WTC11 (cell line): Measurements from ENCODE around the gene GRPEL1. TPM values are rescaled to one million over a fixed set of nuclear protein-coding genes. Genes with fewer than 3 reads are reported as not detected.

Experiments
- ATAC-seq: fragments of 200-7000 bp; cut with Tn5 transposase; 2 replicates; pipeline ENCODE4 v1.10.0; 2021; ENCODE audit warnings: mild to moderate bottlenecking, moderate library complexity
- CTCF ChIA-PET: fragments of 300-600 bp; sonication (Branson Sonifier 250); formaldehyde crosslinking; loops from one replicate; lab custom pipeline; 2021; ENCODE audit warnings: antibody characterized with exemption; lab: Charles Lee
- POLR2A ChIA-PET: fragments of 350-600 bp; sonication (Branson Sonifier 250); formaldehyde crosslinking; loops from one replicate; lab custom pipeline; 2021; ENCODE audit warnings: antibody characterized with exemption; lab: Charles Lee
- DNase-seq: peaks from one replicate; pipeline ENCODE4 v3.0.0; 2021; ENCODE audit warnings: low spot score
- H3K27ac Mint-ChIP-seq: 2 replicates; pipeline ENCODE4 v1.8.0; 2021; ENCODE audit warnings: mixed read lengths
- H3K27me3 Mint-ChIP-seq: 2 replicates; pipeline ENCODE4 v1.8.0; 2021; ENCODE audit warnings: low read depth, mild to moderate bottlenecking, moderate library complexity, mixed read lengths
- H3K36me3 Mint-ChIP-seq: 2 replicates; pipeline ENCODE4 v1.8.0; 2021; ENCODE audit warnings: mixed read lengths
- H3K4me1 Mint-ChIP-seq: 2 replicates; pipeline ENCODE4 v1.8.0; 2022; ENCODE audit warnings: mixed read lengths
- H3K4me3 Mint-ChIP-seq: 2 replicates; pipeline ENCODE4 v1.8.0; 2021; ENCODE audit warnings: mild to moderate bottlenecking, moderate library complexity, mixed read lengths
- H3K9me3 Mint-ChIP-seq: 2 replicates; pipeline ENCODE4 v1.8.0; 2021; ENCODE audit warnings: mixed read lengths
- ATF6 ChIP-seq: sonication (generic); formaldehyde crosslinking; IDR thresholded peaks from 2 replicates; pipeline ENCODE4 v1.8.1; 2023; ENCODE audit warnings: mild to moderate bottlenecking, missing genetic modification reagents
- CDX4 ChIP-seq: fragments of 250-450 bp; sonication (Bioruptor Pico); IDR thresholded peaks from 2 replicates; pipeline ENCODE4 v1.9.0; 2021; ENCODE audit warnings: moderate library complexity, mild to moderate bottlenecking, inconsistent platforms, borderline replicate concordance
- CREM ChIP-seq: sonication (generic); formaldehyde crosslinking; IDR thresholded peaks from 2 replicates; pipeline ENCODE4 v1.8.1; 2022; ENCODE audit warnings: mild to moderate bottlenecking, missing genetic modification reagents, moderate library complexity
- ELF4 ChIP-seq: sonication (generic); formaldehyde crosslinking; IDR thresholded peaks from 2 replicates; pipeline ENCODE4 v1.8.1; 2022; ENCODE audit warnings: low read depth, mild to moderate bottlenecking, moderate library complexity, missing genetic modification reagents
- GABPB1 ChIP-seq: sonication (generic); formaldehyde crosslinking; IDR thresholded peaks from 2 replicates; pipeline ENCODE4 v1.8.1; 2023; ENCODE audit warnings: mild to moderate bottlenecking, missing genetic modification reagents
- GTF2I ChIP-seq: fragments of 250-450 bp; sonication (Bioruptor Pico); conservative IDR thresholded peaks from 2 replicates; pipeline ENCODE4 v1.4.0; 2021; ENCODE audit warnings: mild to moderate bottlenecking
- MYBL2 ChIP-seq: sonication (generic); formaldehyde crosslinking; IDR thresholded peaks from 2 replicates; pipeline ENCODE4 v1.8.1; 2023; ENCODE audit warnings: mild to moderate bottlenecking, moderate library complexity, missing genetic modification reagents
- NFATC4 ChIP-seq: fragments of 250-450 bp; sonication (Bioruptor Pico); IDR thresholded peaks from 2 replicates; pipeline ENCODE4 v1.9.0; 2021; ENCODE audit warnings: mild to moderate bottlenecking
- NR2C2 ChIP-seq: sonication (generic); formaldehyde crosslinking; IDR thresholded peaks from 2 replicates; pipeline ENCODE4 v1.8.0; 2022; ENCODE audit warnings: mild to moderate bottlenecking, missing genetic modification reagents
- RELA ChIP-seq: sonication (generic); formaldehyde crosslinking; IDR thresholded peaks from 2 replicates; pipeline ENCODE4 v1.8.1; 2022; ENCODE audit warnings: missing genetic modification reagents, mild to moderate bottlenecking, borderline replicate concordance
- TEAD4 ChIP-seq: sonication (generic); formaldehyde crosslinking; IDR thresholded peaks from 2 replicates; pipeline ENCODE4 v1.8.0; 2022; ENCODE audit warnings: mild to moderate bottlenecking, missing genetic modification reagents
- ZBTB21 ChIP-seq: sonication (generic); formaldehyde crosslinking; IDR thresholded peaks from 2 replicates; pipeline ENCODE4 v1.8.1; 2023; ENCODE audit warnings: mild to moderate bottlenecking, missing genetic modification reagents, borderline replicate concordance
- ZNF121 ChIP-seq: sonication (generic); formaldehyde crosslinking; IDR thresholded peaks from 2 replicates; pipeline ENCODE4 v1.8.0; 2023; ENCODE audit warnings: missing genetic modification reagents
- ZNF138 ChIP-seq: sonication (generic); formaldehyde crosslinking; conservative IDR thresholded peaks from 2 replicates; pipeline ENCODE4 v1.8.1; 2022; ENCODE audit warnings: mild to moderate bottlenecking, moderate library complexity, missing genetic modification reagents
- ZNF263 ChIP-seq: sonication (generic); formaldehyde crosslinking; IDR thresholded peaks from 2 replicates; pipeline ENCODE4 v1.8.1; 2022; ENCODE audit warnings: low read depth, mild to moderate bottlenecking, moderate library complexity, missing genetic modification reagents
- total RNA-seq: library from RNA; stranded (reverse); gene quantifications from 3 replicates; pipeline ENCODE4 v1.2.3, GENCODE V29; 2021
- TF ChIP-seq, protein P1 (sequence below): sonication (generic); formaldehyde crosslinking; IDR thresholded peaks from 2 replicates; pipeline ENCODE4 v1.8.0; 2022; ENCODE audit warnings: missing genetic modification reagents
- TF ChIP-seq, protein P2 (sequence below): fragments of 200-600 bp; IDR thresholded peaks from 2 replicates; pipeline ENCODE4 v1.8.0; 2022; ENCODE audit warnings: antibody characterized with exemption
- TF ChIP-seq, protein P3 (sequence below): sonication (generic); formaldehyde crosslinking; conservative IDR thresholded peaks from 2 replicates; pipeline ENCODE4 v1.8.1; 2023; ENCODE audit warnings: mild to moderate bottlenecking, low read depth, missing genetic modification reagents, moderate library complexity
- TF ChIP-seq, protein P4 (sequence below): sonication (generic); formaldehyde crosslinking; IDR thresholded peaks from 2 replicates; pipeline ENCODE4 v1.8.1; 2023; ENCODE audit warnings: mild to moderate bottlenecking, moderate library complexity, missing genetic modification reagents

GRPEL1 gene
- total RNA-seq, 1 experiment from 2014 or later = 50.0 TPM

DNA sequence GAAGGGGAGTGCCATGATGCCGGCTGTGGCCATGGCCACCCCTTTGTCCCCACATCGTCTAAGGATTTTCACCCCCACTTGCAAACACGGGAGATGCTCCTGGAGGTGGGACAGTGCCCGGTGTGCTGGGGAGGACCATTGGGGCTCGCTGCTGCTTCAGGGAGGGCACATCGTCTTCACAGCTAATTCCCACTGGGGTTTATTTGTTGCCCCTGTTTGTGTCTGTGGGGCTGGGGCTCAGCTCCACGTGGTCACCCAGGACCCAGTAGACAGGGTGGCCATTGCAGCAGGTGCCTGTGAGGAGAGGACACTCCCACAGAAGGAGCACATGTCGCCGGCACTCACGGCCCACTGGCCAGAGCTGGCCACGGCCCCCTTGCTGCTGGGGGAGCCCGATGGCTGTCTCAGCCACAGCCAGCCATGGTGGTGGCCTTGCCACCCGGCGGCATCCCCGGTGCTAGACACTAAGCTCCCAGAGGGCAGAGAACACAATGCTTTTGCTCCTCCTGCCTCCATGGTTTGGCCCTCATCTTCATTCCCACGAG lies 27.8 kb upstream of the GRPEL1 start:
- Mint-ChIP-seq H3K36me3 (no peaks in the 10 kb centered on the region), H3K4me1 (no peaks in the 10 kb centered on the region), H3K4me3 (no peak overlapping the region), H3K9me3 (no peaks in the 10 kb centered on the region), H3K27ac (no peak overlapping the region), H3K27me3 (peaks cover 100% of the 10 kb centered on the region)
- TF ChIP-seq ZBTB21 (CRISPR knock-in tag) (no peak), ZNF138 (CRISPR knock-in tag) (no peak), ZNF263 (CRISPR knock-in tag) (no peak)
- TF ChIP-seq, protein P1, sequence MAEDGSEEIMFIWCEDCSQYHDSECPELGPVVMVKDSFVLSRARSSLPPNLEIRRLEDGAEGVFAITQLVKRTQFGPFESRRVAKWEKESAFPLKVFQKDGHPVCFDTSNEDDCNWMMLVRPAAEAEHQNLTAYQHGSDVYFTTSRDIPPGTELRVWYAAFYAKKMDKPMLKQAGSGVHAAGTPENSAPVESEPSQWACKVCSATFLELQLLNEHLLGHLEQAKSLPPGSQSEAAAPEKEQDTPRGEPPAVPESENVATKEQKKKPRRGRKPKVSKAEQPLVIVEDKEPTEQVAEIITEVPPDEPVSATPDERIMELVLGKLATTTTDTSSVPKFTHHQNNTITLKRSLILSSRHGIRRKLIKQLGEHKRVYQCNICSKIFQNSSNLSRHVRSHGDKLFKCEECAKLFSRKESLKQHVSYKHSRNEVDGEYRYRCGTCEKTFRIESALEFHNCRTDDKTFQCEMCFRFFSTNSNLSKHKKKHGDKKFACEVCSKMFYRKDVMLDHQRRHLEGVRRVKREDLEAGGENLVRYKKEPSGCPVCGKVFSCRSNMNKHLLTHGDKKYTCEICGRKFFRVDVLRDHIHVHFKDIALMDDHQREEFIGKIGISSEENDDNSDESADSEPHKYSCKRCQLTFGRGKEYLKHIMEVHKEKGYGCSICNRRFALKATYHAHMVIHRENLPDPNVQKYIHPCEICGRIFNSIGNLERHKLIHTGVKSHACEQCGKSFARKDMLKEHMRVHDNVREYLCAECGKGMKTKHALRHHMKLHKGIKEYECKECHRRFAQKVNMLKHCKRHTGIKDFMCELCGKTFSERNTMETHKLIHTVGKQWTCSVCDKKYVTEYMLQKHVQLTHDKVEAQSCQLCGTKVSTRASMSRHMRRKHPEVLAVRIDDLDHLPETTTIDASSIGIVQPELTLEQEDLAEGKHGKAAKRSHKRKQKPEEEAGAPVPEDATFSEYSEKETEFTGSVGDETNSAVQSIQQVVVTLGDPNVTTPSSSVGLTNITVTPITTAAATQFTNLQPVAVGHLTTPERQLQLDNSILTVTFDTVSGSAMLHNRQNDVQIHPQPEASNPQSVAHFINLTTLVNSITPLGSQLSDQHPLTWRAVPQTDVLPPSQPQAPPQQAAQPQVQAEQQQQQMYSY (CRISPR knock-in tag) = no peak
- ChIA-PET POLR2A (no interaction called here), CTCF (no interaction called here)
- ATAC-seq = no peak
- no peak for DNase-seq

DNA sequence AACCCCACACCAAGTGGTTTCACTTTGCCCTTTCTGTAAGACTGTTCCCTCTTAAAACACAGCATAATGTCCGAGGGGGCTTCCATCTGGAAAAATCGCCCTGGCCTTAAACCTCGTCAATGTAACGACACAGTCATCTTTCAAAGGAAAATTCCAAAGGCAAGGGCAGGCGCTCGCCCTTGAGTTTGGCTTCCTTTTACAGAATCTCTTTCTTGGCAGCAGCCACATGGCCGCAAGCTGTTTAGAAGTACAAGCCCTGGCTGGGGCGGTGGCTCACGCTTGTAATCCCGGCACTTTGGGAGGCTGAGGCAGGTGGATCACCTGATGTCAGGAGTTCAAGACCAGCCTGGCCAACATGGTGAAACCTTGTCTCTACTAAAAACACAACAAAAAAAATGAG lies 27.1 kb upstream of the GRPEL1 start:
- Mint-ChIP-seq H3K4me1 (no peaks in the 10 kb centered on the region), H3K27ac (no peak overlapping the region), H3K4me3 (no peak overlapping the region), H3K9me3 (no peaks in the 10 kb centered on the region), H3K27me3 (peaks cover 97% of the 10 kb centered on the region), H3K36me3 (no peaks in the 10 kb centered on the region)
- TF ChIP-seq, protein P2, sequence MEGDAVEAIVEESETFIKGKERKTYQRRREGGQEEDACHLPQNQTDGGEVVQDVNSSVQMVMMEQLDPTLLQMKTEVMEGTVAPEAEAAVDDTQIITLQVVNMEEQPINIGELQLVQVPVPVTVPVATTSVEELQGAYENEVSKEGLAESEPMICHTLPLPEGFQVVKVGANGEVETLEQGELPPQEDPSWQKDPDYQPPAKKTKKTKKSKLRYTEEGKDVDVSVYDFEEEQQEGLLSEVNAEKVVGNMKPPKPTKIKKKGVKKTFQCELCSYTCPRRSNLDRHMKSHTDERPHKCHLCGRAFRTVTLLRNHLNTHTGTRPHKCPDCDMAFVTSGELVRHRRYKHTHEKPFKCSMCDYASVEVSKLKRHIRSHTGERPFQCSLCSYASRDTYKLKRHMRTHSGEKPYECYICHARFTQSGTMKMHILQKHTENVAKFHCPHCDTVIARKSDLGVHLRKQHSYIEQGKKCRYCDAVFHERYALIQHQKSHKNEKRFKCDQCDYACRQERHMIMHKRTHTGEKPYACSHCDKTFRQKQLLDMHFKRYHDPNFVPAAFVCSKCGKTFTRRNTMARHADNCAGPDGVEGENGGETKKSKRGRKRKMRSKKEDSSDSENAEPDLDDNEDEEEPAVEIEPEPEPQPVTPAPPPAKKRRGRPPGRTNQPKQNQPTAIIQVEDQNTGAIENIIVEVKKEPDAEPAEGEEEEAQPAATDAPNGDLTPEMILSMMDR = no peak
- TF ChIP-seq GABPB1 (CRISPR knock-in tag) (no peak), NFATC4 (no peak), TEAD4 (CRISPR knock-in tag) (no peak), CREM (CRISPR knock-in tag) (no peak), GTF2I (CRISPR knock-in tag) (no peak), ELF4 (CRISPR knock-in tag) (no peak)
- POLR2A ChIA-PET = interaction anchor here (0.6 kb wide), 1 partner anchor 38 kb away, joined by 6 read pairs; no protein-coding TSS in a partner anchor
- ATAC-seq (no peak), DNase-seq (no peak)
- CTCF ChIA-PET = interaction anchor here (0.8 kb wide), 1 partner anchor 24 kb away, joined by 5 read pairs; no protein-coding TSS in a partner anchor

DNA sequence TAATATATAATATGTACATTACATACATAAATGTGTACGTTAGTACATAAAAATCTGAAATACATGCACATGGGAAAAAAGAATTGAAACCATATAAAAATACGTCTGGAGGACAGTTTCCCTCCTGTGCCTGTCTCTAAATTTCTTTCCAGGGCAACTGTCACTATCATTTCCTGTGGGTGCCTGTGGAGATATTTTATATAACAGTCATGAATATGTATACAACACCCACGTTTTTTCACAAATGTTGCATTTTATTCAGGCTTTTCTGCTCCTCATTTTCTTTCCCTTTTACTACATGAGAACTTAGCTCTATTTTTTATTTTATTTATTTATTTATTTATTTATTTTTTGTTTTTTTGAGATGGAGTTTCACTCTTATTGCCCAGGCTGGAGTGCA lies 24.2 kb upstream of the GRPEL1 start:
- ATAC-seq (no peak), DNase-seq (no peak)
- Mint-ChIP-seq H3K9me3 (peaks cover 4% of the 10 kb centered on the region), H3K27ac (no peak overlapping the region), H3K27me3 (peaks cover 97% of the 10 kb centered on the region), H3K36me3 (no peaks in the 10 kb centered on the region), H3K4me1 (no peaks in the 10 kb centered on the region), H3K4me3 (no peak overlapping the region)
- ChIA-PET CTCF (interaction anchor here (1.6 kb wide), 1 partner anchor 10 kb away, joined by 7 read pairs; no protein-coding TSS in a partner anchor), POLR2A (no interaction called here)
- TF ChIP-seq ZBTB21 (CRISPR knock-in tag) (no peak), ZNF263 (CRISPR knock-in tag) (no peak), ATF6 (CRISPR knock-in tag) (no peak), CDX4 (CRISPR knock-in tag) (no peak), TEAD4 (CRISPR knock-in tag) (no peak), MYBL2 (CRISPR knock-in tag) (no peak), ZNF121 (no peak), NR2C2 (CRISPR knock-in tag) (no peak), RELA (no peak)
- TF ChIP-seq, protein P3, sequence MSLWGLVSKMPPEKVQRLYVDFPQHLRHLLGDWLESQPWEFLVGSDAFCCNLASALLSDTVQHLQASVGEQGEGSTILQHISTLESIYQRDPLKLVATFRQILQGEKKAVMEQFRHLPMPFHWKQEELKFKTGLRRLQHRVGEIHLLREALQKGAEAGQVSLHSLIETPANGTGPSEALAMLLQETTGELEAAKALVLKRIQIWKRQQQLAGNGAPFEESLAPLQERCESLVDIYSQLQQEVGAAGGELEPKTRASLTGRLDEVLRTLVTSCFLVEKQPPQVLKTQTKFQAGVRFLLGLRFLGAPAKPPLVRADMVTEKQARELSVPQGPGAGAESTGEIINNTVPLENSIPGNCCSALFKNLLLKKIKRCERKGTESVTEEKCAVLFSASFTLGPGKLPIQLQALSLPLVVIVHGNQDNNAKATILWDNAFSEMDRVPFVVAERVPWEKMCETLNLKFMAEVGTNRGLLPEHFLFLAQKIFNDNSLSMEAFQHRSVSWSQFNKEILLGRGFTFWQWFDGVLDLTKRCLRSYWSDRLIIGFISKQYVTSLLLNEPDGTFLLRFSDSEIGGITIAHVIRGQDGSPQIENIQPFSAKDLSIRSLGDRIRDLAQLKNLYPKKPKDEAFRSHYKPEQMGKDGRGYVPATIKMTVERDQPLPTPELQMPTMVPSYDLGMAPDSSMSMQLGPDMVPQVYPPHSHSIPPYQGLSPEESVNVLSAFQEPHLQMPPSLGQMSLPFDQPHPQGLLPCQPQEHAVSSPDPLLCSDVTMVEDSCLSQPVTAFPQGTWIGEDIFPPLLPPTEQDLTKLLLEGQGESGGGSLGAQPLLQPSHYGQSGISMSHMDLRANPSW (CRISPR knock-in tag) = no peak
- TF ChIP-seq, protein P4, sequence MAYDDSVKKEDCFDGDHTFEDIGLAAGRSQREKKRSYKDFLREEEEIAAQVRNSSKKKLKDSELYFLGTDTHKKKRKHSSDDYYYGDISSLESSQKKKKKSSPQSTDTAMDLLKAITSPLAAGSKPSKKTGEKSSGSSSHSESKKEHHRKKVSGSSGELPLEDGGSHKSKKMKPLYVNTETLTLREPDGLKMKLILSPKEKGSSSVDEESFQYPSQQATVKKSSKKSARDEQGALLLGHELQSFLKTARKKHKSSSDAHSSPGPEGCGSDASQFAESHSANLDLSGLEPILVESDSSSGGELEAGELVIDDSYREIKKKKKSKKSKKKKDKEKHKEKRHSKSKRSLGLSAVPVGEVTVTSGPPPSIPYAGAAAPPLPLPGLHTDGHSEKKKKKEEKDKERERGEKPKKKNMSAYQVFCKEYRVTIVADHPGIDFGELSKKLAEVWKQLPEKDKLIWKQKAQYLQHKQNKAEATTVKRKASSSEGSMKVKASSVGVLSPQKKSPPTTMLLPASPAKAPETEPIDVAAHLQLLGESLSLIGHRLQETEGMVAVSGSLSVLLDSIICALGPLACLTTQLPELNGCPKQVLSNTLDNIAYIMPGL = no peak
